HepG2 (cell line): ENCODE data around the gene CRHR1.

Experiments used
- ARID2 ChIP-seq: sonication (generic); formaldehyde crosslinking; IDR thresholded peaks from 2 replicates; pipeline ENCODE4 v1.8.1; 2022; ENCODE audit warnings: mild to moderate bottlenecking, missing genetic modification reagents, borderline replicate concordance
- ATF2 ChIP-seq: sonication (generic); formaldehyde crosslinking; IDR thresholded peaks from 2 replicates; pipeline ENCODE4 v1.4.0; 2020; ENCODE audit warnings: missing genetic modification reagents
- CTCF ChIP-seq: sonication (generic); formaldehyde crosslinking; IDR thresholded peaks from 2 replicates; pipeline ENCODE4 v1.5.0; 2020; ENCODE audit warnings: mild to moderate bottlenecking, missing genetic modification reagents, moderate library complexity
- EP300 ChIP-seq, 3 experiments: sonication (generic) in 1 of 3; formaldehyde crosslinking in 1 of 3; IDR thresholded peaks; 2 replicates each; pipeline versions ENCODE4 v1.5.1 to v1.6.1; 2011 to 2020; ENCODE audit warnings: low read depth in 2 of 3, low read length in 2 of 3, borderline replicate concordance in 1 of 3, improper control_type of control experiment in 1 of 3, mild to moderate bottlenecking in 1 of 3, missing genetic modification reagents in 1 of 3, moderate library complexity in 1 of 3
- GABPA ChIP-seq, 2 experiments: IDR thresholded peaks; 2 replicates each; pipeline ENCODE4 v1.6.1; 2011 to 2016; ENCODE audit warnings: low read depth in 2 of 2, low read length in 1 of 2, missing biosample characterization in 1 of 2, missing genetic modification characterization in 1 of 2
- KDM6A ChIP-seq: IDR thresholded peaks from 2 replicates; pipeline ENCODE4 v1.6.1; 2016; ENCODE audit warnings: low read depth
- PHF8 ChIP-seq: sonication (generic); formaldehyde crosslinking; IDR thresholded peaks from 2 replicates; pipeline ENCODE4 v1.5.0; 2020; ENCODE audit warnings: missing genetic modification reagents
- RFX5 ChIP-seq: IDR thresholded peaks from 2 replicates; pipeline ENCODE4 v1.6.1; 2011; ENCODE audit warnings: low read depth, low read length, improper control_type of control experiment
- RNF2 ChIP-seq: fragments of 450-650 bp; conservative IDR thresholded peaks from 2 replicates; pipeline ENCODE4 v1.6.1; 2016; ENCODE audit warnings: low read depth
- ZBTB8A ChIP-seq: sonication (generic); formaldehyde crosslinking; IDR thresholded peaks from 2 replicates; pipeline ENCODE4 v1.4.0; 2020; ENCODE audit warnings: mild to moderate bottlenecking, low read depth, missing genetic modification reagents, borderline replicate concordance

GRCh38 chr17:45755050-45755449 is 29.1 kb upstream of the CRHR1 start:
- TF ChIP-seq CTCF (no peak), ARID2 (CRISPR knock-in tag) (no peak), RNF2 (no peak), KDM6A (CRISPR knock-in tag) (no peak), RFX5 (no peak), EP300 (IDR thresholded peaks at IDR 0.05; ENCODE audit: low read depth in 2 of 2, low read length in 2 of 2) (no peak), EP300 (CRISPR knock-in tag; IDR thresholded peaks at IDR 0.05; ENCODE audit: borderline replicate concordance) (no peak), PHF8 (CRISPR knock-in tag) (no peak), ATF2 (CRISPR knock-in tag) (no peak), GABPA (IDR thresholded peaks at IDR 0.05; ENCODE audit: low read depth, low read length) (no peak), GABPA (CRISPR knock-in tag; IDR thresholded peaks at IDR 0.05; ENCODE audit: low read depth) (no peak), ZBTB8A (no peak)
